HG03135 (cell line): Measurements from ENCODE around the gene PLRG1.

ENCODE experiments used
- ATAC-seq: cut with Tn5 transposase; IDR thresholded peaks from one replicate; pipeline ENCODE4 v1.9.1; 2021; ENCODE audit warnings: mild to moderate bottlenecking, moderate library complexity; ENCODE audit not compliant: unreplicated experiment

PLRG1 gene

DNA sequence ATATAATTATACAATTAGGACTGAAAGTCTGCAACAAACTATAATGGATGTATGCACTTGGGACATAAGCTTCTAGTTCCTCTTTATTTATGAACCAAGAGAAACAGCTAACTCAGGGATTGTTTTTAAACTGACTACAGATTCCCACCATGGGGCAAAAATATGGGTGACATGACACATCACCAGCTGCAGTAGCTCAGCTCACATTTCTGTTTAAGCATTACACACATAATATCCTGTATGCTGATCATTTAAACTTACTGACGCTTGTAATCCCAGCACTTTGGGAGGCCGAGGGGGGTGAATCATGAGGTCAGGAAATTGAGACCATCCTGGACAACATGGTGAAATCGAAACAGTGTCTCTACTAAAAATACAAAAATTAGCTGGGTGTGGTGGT is 24.1 kb upstream of the PLRG1 start:
- no peak for ATAC-seq

DNA sequence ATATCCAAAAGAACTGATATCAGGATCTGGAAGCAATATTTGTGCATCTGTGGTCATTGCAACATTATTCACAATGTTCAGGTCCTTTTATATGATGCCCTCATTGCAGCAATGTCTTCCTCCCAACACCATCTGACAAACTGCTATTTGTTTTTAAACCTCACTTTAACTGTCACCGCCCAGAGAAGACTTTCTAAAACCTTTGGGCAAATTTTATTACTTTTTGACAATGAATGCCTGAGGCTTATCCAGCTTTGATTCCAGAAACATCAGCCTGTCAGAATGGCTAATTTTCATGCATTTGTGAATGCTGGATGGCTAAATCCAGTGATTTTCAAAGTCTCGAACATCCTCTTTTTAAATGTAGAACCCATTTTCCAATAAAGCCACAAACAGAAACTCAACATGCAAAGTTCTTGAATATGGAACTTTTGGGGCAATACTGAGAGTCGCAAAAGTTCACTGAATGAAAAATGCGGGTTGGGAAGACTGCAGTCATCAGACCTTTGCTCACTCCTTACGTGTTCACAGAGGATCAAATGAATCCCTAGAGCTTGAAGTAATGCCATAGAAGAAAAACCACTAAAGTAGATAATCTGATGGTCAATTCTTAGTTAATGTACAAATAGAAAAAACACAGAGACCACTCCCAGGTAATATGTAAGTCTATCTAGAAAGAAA is 23.1 kb upstream of the PLRG1 start:
- ATAC-seq, result no peak

GRCh38 chr4:154569584-154569983 is 19.4 kb upstream of the PLRG1 start:
- no peak for ATAC-seq

GRCh38 chr4:154569028-154569427 is 18.8 kb upstream of the PLRG1 start:
- no peak for ATAC-seq

DNA sequence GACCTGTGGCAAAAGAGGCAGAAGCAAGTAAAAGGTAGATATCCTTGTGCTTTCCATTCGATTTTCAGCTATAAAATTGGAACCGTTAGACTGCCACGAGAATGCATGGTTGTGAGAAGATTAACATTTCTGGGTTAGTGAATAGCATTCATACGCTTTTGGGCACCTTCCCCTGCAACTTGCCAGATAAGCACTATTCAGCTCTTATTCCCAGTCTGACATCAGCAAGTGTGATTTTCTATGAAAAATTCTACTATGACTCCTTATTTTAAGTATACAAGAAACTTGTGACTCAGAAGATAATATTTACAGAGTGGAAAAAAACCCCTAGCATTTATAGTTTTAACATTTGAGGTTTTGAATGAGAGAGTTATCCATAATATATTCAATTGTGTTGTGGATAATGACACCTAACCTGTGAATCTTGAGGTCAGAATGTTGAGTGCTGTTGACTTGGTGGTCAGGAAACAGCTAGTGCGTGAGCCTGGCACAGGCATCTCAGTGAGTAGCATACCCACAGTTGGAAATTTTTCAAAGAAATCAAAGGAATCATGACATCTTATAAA is 16.5 kb upstream of the PLRG1 start:
- ATAC-seq, result no peak

DNA sequence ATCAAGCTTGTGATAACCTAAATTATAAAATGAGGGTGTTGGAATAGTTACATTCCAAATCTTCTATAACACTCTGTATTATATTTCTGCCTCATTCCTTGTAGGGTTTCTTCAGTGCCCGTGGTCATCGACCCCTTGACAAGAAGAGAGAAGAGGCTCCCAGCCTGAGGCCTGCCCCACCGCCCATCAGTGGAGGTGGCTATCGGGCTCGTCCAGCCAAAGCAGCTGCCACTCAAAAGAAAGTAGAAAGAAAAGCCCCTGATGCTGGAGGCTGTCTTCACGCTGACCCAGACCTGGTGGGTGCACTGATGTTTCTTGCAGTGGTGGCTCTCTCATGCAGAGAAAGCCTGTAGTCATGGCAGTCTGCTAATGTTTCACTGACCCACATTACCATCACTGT is 15.5 kb upstream of the PLRG1 start:
- no peak for ATAC-seq

DNA sequence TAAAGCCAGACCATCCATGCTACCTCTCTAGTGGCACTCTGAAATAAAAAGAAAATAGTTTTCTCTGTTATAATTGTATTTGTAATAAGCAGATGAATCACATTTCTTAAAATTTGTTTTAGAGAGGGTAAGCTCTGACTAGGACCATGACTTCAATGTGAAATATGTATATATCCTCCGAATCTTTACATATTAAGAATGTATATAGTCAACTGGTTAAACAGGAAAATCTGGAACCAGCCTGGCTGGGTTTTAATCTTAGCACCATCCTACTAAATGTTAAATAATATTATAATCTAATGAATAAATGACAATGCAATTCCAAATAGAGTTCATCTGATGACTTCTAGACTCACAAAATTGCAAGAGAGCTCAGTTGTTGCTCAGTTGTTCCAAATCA is 14.1 kb upstream of the PLRG1 start:
- no peak for ATAC-seq

DNA sequence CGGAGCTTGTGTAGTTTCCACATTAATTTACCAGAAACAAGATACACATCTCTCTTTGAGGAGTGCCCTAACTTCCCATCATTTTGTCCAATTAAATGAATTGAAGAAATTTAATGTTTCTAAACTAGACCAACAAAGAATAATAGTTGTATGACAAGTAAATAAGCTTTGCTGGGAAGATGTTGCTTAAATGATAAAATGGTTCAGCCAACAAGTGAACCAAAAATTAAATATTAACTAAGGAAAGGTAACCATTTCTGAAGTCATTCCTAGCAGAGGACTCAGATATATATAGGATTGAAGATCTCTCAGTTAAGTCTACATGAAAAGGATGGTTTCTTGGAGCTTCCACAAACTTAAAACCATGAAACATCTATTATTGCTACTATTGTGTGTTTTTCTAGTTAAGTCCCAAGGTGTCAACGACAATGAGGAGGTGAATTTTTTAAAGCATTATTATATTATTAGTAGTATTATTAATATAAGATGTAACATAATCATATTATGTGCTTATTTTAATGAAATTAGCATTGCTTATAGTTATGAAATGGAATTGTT is 12.6 kb upstream of the PLRG1 start, which contains the start of gene FGB:
Gene FGB, plus strand, starts transcription at position 315 of the 558 bp plus-strand sequence. Its CDS starts 8 bp downstream, at position 323.
- no peak for ATAC-seq

DNA sequence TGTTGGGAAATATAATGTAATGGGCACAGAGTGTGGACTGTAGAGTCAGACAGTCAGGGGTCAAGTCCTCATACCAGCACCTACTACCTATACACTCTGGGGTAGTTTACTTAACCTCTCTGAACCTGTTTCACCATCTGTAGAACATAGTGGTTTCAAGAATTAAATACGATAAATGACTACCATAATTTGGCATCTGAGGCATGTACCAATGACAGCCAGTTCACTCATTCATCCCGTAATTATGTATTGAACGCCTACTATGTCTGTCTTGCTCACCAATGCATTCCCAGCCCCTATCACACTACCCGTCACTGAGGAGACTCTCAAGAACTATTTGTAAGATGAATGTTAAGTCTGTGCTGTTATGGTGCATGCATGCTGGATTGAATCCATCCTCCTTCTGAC is 10.6 kb upstream of the PLRG1 start:
- no peak for ATAC-seq

- no peak for ATAC-seq
These were observed 10.2 kb upstream of the PLRG1 start for GRCh38 chr4:154560419-154560801.

- ATAC-seq, result peak; percentile 68
These were observed 9.6 kb upstream of the PLRG1 start for GRCh38 chr4:154559494-154560418.

GRCh38 chr4:154559141-154559493 is 8.9 kb upstream of the PLRG1 start:
- ATAC-seq, result no peak

- ATAC-seq, result peak; percentile 51
These were observed 1.9 kb upstream of the PLRG1 start for GRCh38 chr4:154551872-154552686.

DNA sequence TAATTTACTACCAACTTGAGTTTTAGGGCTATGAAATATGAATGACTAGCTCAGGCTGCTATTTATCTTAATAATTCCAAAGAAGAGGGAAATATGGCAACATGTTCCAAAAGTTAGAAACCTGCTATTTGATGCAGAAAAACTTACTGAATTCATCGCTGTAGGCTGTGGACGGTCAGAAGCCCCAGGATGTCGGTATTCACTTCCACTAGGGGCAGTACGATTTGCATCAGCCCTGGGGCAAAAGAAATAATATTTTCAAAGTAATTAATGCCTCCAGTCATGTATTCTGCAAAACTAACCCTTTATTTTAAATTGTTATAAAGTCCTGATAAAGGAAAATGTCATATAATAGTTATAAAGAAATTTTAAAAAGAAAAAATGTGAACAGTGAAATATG is 4.5 kb downstream of the PLRG1 start:
- ATAC-seq, result no peak

GRCh38 chr4:154542271-154542879 is 7.8 kb downstream of the PLRG1 start:
- ATAC-seq, result no peak

GRCh38 chr4:154534296-154534695 is 15.9 kb downstream of the PLRG1 start:
- no peak for ATAC-seq

- no peak for ATAC-seq
These were observed 20.3 kb downstream of the PLRG1 start for GRCh38 chr4:154529728-154530519.

GRCh38 chr4:154528869-154529268 is 21.3 kb downstream of the PLRG1 start:
- no peak for ATAC-seq

DNA sequence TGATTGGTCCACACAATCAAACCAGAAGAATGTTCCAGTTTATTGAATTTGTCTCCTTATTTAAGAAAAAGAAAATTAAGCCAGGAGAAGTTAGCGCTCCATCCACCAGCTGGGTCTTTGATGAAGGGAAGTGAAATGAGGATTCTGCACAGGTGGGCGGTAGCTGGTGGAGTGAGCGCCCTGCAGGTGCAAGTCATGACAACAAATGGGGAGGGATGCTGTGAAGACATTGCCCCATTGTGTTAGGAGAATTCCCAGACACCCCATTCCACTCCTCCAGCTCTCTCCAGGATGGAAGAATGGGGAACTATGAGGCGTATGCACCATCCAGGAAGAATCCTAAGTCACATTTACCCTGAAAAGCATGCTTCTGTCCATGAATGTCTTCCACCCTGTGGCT is 22.9 kb downstream of the PLRG1 start:
- ATAC-seq, result no peak

- ATAC-seq, result peak; percentile 58
These were observed 24.0 kb downstream of the PLRG1 start for GRCh38 chr4:154526151-154526550.
